ENCODE measurements around the gene MEGF8. TPM values are rescaled to one million over a fixed set of nuclear protein-coding genes. Genes with fewer than 3 reads are reported as not detected.
A peak's percentile ranks its signal among the peaks of the same experiment; 100 is the strongest.

Gene MEGF8
- total and polyA plus RNA-seq, 2 of the 13 experiments (the other 11 are each of a cell fraction or from before 2014, with no cell fraction given): 4.0 to 8.8 TPM

GRCh38 chr19:42394751-42395150, 69.3 kb downstream of the MEGF8 start:
- no peak overlapping the region for H2AFZ ChIP-seq (ENCODE audit: low read length)
- peaks cover 8 to 47% of the 10 kb centered on the region in 2 experiments; a peak in 4 of 5 replicates for H3K27me3 ChIP-seq (ENCODE audit: control insufficient read depth in 1 of 2, insufficient read depth in 2 of 2, low read length in 2 of 2)
- in situ Hi-C loops (cut with HindIII; ENCODE audit: extremely low pct_ligation_motif_present, low pct_unique_long_range_greater_than_20kb): no loop called here
- WGBS (ENCODE audit: low lambda C conversion rate): 17% methylated on average over 5 of the region's 8 CpGs
- ATAC-seq (no peak), DNase-seq (ENCODE audit: low spot score) (no peak), FAIRE-seq (no peak)
- ChIA-PET POLR2A (no interaction called here), CTCF (ENCODE audit: low intra/inter-chr PET ratio, low total read pairs) (no interaction called here)
- no peaks in the 10 kb centered on the region for H3K9me3 ChIP-seq (ENCODE audit: low read length)
- TF ChIP-seq KDM6A (CRISPR knock-in tag; IDR thresholded peaks at IDR 0.05; ENCODE audit: low read depth): no peak
- no peak for TF ChIP-seq ZMYM3 (CRISPR knock-in tag; IDR thresholded peaks at IDR 0.05)
- no peak for TF ChIP-seq PAWR (CRISPR knock-in tag; IDR thresholded peaks at IDR 0.05; ENCODE audit: borderline replicate concordance)
- no peak for TF ChIP-seq GLI4 (CRISPR knock-in tag; IDR thresholded peaks at IDR 0.05; ENCODE audit: borderline replicate concordance)
- TF ChIP-seq E2F1 (CRISPR knock-in tag; IDR thresholded peaks at IDR 0.05): no peak
- TF ChIP-seq MIXL1 (CRISPR knock-in tag; IDR thresholded peaks at IDR 0.05): no peak
- no TSS peak for BruUV-seq (replicated peaks)
- H3K36me3 ChIP-seq (replicated peaks in 1 of 2; ENCODE audit: control insufficient read depth in 1 of 2, insufficient read depth in 2 of 2, low read length in 2 of 2): no peaks in the 10 kb centered on the region
- H3K4me1 ChIP-seq (ENCODE audit: insufficient read depth, low read length): peaks cover 6% of the 10 kb centered on the region; the same call in 1 of the 2 replicates
- no peak overlapping the region for H3K27ac ChIP-seq (ENCODE audit: extremely low read length, insufficient read depth, low read length)
- H3K79me2 ChIP-seq (ENCODE audit: insufficient read depth, low read length): no peaks in the 10 kb centered on the region
- H3K4me3 ChIP-seq (replicated peaks in 1 of 3; ENCODE audit: insufficient read depth in 1 of 3, low read depth in 2 of 3, low read length in 3 of 3): no peak overlapping the region
- intact Hi-C loops (cut with micrococcal nuclease; ENCODE audit: unreplicated experiment): no loop called here
- H3K9ac ChIP-seq (ENCODE audit: insufficient read depth, low read depth, low read length): no peak overlapping the region
- H4K20me1 ChIP-seq (ENCODE audit: insufficient read depth, low read length): no peaks in the 10 kb centered on the region
- no peak overlapping the region for H3K4me2 ChIP-seq (ENCODE audit: low read depth, low read length)

GRCh38 chr19:42396381-42397262, 71.2 kb downstream of the MEGF8 start:
- CTCF ChIA-PET (ENCODE audit: low intra/inter-chr PET ratio, low total read pairs): no interaction called here
- FAIRE-seq: no peak
- no TSS peak for BruUV-seq (replicated peaks)
- no peak for TF ChIP-seq KDM2A (CRISPR knock-in tag; IDR thresholded peaks at IDR 0.05; ENCODE audit: borderline replicate concordance, low read depth)
- no peak for TF ChIP-seq ETV6 (CRISPR knock-in tag; conservative IDR thresholded peaks at IDR 0.05)
- TF ChIP-seq NFYB (CRISPR knock-in tag; IDR thresholded peaks at IDR 0.05): peak; percentile 56
- TF ChIP-seq THRA (CRISPR knock-in tag; IDR thresholded peaks at IDR 0.05; ENCODE audit: borderline replicate concordance): no peak
- TF ChIP-seq KDM5A (IDR thresholded peaks at IDR 0.05; ENCODE audit: borderline replicate concordance, low read length): no peak
- TF ChIP-seq TBX3 (IDR thresholded peaks at IDR 0.05; ENCODE audit: borderline replicate concordance): no peak
- no peak for TF ChIP-seq MYC (CRISPR knock-in tag; IDR thresholded peaks at IDR 0.05; ENCODE audit: borderline replicate concordance)
- TF ChIP-seq CREB1 (IDR thresholded peaks at IDR 0.05): peak; percentile 77
- TF ChIP-seq CREB1 (CRISPR knock-in tag; IDR thresholded peaks at IDR 0.05): no peak
- peak; percentile 84 for TF ChIP-seq ATF7 (IDR thresholded peaks at IDR 0.05)
- TF ChIP-seq ATF7 (CRISPR knock-in tag; IDR thresholded peaks at IDR 0.05): no peak
- no peak for TF ChIP-seq BRD4 (CRISPR knock-in tag; IDR thresholded peaks at IDR 0.05)

More at GRCh38 chr19:42396381-42397262, 71.2 kb downstream of the MEGF8 start:
- POLR2A ChIA-PET: no interaction called here
- Histone ChIP-seq H4K20me1 (ENCODE audit: insufficient read depth, low read length) (no peaks in the 10 kb centered on the region), H3K9me3 (ENCODE audit: low read length) (no peaks in the 10 kb centered on the region), H2AFZ (ENCODE audit: low read length) (no peak overlapping the region), H3K9ac (ENCODE audit: insufficient read depth, low read depth, low read length) (no peak overlapping the region), H3K4me3 (replicated peaks in 1 of 3; ENCODE audit: insufficient read depth in 1 of 3, low read depth in 2 of 3, low read length in 3 of 3) (no peak overlapping the region), H3K4me1 (ENCODE audit: insufficient read depth, low read length) (peaks cover 12% of the 10 kb centered on the region; the same call in 1 of the 2 replicates), H3K36me3 (replicated peaks in 1 of 2; ENCODE audit: control insufficient read depth in 1 of 2, insufficient read depth in 2 of 2, low read length in 2 of 2) (no peaks in the 10 kb centered on the region), H3K79me2 (ENCODE audit: insufficient read depth, low read length) (no peaks in the 10 kb centered on the region), H3K27ac (ENCODE audit: extremely low read length, insufficient read depth, low read length) (no peak overlapping the region), H3K27me3 (ENCODE audit: control insufficient read depth in 1 of 2, insufficient read depth in 2 of 2, low read length in 2 of 2) (peaks cover 8 to 45% of the 10 kb centered on the region in 2 experiments; a peak in 4 of 5 replicates), H3K4me2 (ENCODE audit: low read depth, low read length) (no peak overlapping the region)
- in situ Hi-C loops (cut with HindIII; ENCODE audit: extremely low pct_ligation_motif_present, low pct_unique_long_range_greater_than_20kb): no loop called here
- intact Hi-C loops (cut with micrococcal nuclease; ENCODE audit: unreplicated experiment): loop anchor here (1.0 kb wide), 1 partner anchor 9 kb away; no protein-coding TSS in a partner anchor
- 68% methylated on average over 35 of the region's 42 CpGs for WGBS (ENCODE audit: low lambda C conversion rate)
- DNase-seq (ENCODE audit: low spot score): no peak
- no peak for ATAC-seq
